Osteocyte (in vitro differentiated cells): Measurements from ENCODE around the gene MKLN1. TPM values are rescaled to one million over a fixed set of nuclear protein-coding genes. Genes with fewer than 3 reads are reported as not detected.

Source experiments
- DNase-seq: peaks from one replicate; pipeline ENCODE4 v3.0.0; 2021; ENCODE audit warnings: mixed read lengths; ENCODE audit not compliant: unreplicated experiment; ENCODE audit errors: extremely low spot score
- H3K27ac Mint-ChIP-seq: one replicate; pipeline ENCODE4 v1.8.0; 2021; ENCODE audit warnings: mild to moderate bottlenecking, mixed read lengths; ENCODE audit not compliant: unreplicated experiment
- H3K27me3 Mint-ChIP-seq: one replicate; pipeline ENCODE4 v1.8.0; 2021; ENCODE audit warnings: mixed read lengths; ENCODE audit not compliant: unreplicated experiment
- H3K36me3 Mint-ChIP-seq: one replicate; pipeline ENCODE4 v1.8.0; 2021; ENCODE audit warnings: mixed read lengths; ENCODE audit not compliant: unreplicated experiment
- H3K4me1 Mint-ChIP-seq: one replicate; pipeline ENCODE4 v1.8.0; 2021; ENCODE audit warnings: mixed read lengths; ENCODE audit not compliant: unreplicated experiment
- H3K4me3 Mint-ChIP-seq: one replicate; pipeline ENCODE4 v1.8.0; 2021; ENCODE audit warnings: mild to moderate bottlenecking, moderate library complexity, mixed read lengths; ENCODE audit not compliant: unreplicated experiment
- H3K9me3 Mint-ChIP-seq: one replicate; pipeline ENCODE4 v1.8.0; 2021; ENCODE audit warnings: mixed read lengths; ENCODE audit not compliant: unreplicated experiment
- CTCF ChIP-seq: fragments of 200-600 bp; sonication (generic); IDR thresholded peaks from 2 replicates; pipeline ENCODE4 v1.5.0; 2021; ENCODE audit warnings: antibody characterized with exemption, mild to moderate bottlenecking, moderate library complexity
- total RNA-seq: library from RNA; stranded (reverse); gene quantifications from 2 replicates; pipeline ENCODE4 v1.2.1, GENCODE V29; 2021

Gene MKLN1
- total RNA-seq, 1 donor from 2014 or later = 41.4 TPM

DNA sequence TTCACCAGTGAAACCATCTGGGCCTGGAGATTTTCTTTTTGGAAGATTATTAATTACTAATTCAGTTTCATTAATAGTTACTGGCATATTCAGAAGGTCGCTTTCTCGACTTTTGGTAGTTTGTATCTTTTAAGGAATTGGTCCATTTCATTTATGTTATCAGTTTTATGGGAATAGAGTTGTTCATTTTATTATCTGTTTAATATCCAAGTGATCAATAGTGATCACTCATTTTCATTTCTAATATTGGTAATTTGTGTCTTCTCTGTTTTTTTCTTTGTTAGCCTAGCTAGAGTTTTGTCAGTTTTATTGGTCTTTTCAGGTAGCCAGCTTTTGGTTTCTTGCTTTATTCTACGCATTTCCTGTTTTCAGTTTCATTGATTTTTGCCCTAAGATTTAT lies 31.0 kb downstream of the MKLN1 start:
- H3K36me3 Mint-ChIP-seq = peaks cover 8% of the 10 kb centered on the region
- DNase-seq = no peak
- no peak overlapping the region for H3K27ac Mint-ChIP-seq
- H3K27me3 Mint-ChIP-seq = no peaks in the 10 kb centered on the region
- no peak for TF ChIP-seq CTCF
- H3K4me1 Mint-ChIP-seq = peaks cover 81% of the 10 kb centered on the region
- H3K9me3 Mint-ChIP-seq = peaks cover 21% of the 10 kb centered on the region
- H3K4me3 Mint-ChIP-seq = no peak overlapping the region

GRCh38 chr7:131359136-131359776 lies 31.6 kb downstream of the MKLN1 start:
- peaks cover 8% of the 10 kb centered on the region for H3K36me3 Mint-ChIP-seq
- H3K4me3 Mint-ChIP-seq = no peak overlapping the region
- H3K27me3 Mint-ChIP-seq = no peaks in the 10 kb centered on the region
- H3K4me1 Mint-ChIP-seq = peaks cover 82% of the 10 kb centered on the region
- no peak for DNase-seq
- peaks cover 21% of the 10 kb centered on the region for H3K9me3 Mint-ChIP-seq
- no peak for TF ChIP-seq CTCF
- no peak overlapping the region for H3K27ac Mint-ChIP-seq

- Mint-ChIP-seq H3K4me3 (no peak overlapping the region), H3K4me1 (peaks cover 59% of the 10 kb centered on the region), H3K9me3 (peaks cover 15% of the 10 kb centered on the region), H3K27me3 (no peaks in the 10 kb centered on the region), H3K36me3 (peaks cover 5% of the 10 kb centered on the region), H3K27ac (no peak overlapping the region)
- DNase-seq = no peak
- no peak for TF ChIP-seq CTCF
Observed at GRCh38 chr7:131363719-131364118, 36.0 kb downstream of the MKLN1 start.

DNA sequence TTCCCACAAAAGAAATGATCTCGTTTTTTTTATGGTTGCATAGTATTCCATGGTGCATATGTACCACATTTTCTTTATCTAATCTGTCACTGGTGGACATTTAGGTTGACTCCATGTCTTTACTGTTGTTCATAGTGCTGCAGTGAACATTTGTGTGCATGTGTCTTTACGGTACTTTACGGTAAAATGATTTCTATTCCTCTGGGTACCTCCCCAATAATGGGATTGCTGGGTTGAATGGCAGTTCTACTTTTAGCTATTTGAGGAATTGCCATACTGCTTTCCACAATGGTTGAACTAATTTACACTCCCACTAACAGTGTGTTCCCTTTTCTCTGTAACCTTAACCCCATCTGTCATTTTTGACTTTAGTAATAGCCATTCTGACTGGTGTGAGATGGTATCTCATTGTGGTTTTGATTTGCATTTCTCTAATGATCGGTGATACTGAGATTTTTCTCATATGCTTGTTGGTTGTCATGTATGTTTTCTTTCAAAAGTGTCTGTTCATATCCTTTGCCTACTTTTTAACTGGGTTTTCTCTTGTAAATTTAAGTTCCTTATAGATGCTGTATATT lies 37.2 kb downstream of the MKLN1 start:
- Mint-ChIP-seq H3K27ac (no peak overlapping the region), H3K36me3 (peaks cover 5% of the 10 kb centered on the region), H3K27me3 (no peaks in the 10 kb centered on the region), H3K4me3 (no peak overlapping the region), H3K4me1 (peaks cover 61% of the 10 kb centered on the region), H3K9me3 (peaks cover 14% of the 10 kb centered on the region)
- no peak for DNase-seq
- no peak for TF ChIP-seq CTCF

DNA sequence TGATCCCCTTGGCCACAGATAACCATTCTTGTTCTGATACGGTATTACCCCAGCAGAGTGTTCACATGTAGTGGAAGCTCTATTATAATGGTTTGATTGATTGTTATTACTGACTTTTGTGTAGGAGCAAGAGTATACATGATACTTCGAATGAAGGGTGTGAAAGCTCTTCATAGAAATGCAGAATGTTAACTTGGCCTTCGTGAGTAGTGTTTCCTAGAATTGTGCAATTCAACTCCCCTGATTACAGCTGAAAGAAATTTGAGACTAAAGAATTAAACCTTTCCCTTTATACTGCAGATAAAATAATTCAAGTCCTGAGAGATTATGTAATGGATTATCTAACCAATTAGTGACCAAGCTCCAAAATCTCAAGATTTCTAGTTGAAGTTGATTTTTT lies 38.2 kb downstream of the MKLN1 start:
- no peak for DNase-seq
- H3K27ac Mint-ChIP-seq = no peak overlapping the region
- H3K4me1 Mint-ChIP-seq = peaks cover 61% of the 10 kb centered on the region
- H3K27me3 Mint-ChIP-seq = no peaks in the 10 kb centered on the region
- H3K4me3 Mint-ChIP-seq = no peak overlapping the region
- peaks cover 5% of the 10 kb centered on the region for H3K9me3 Mint-ChIP-seq
- peaks cover 1% of the 10 kb centered on the region for H3K36me3 Mint-ChIP-seq
- TF ChIP-seq CTCF = no peak
